Activated B cell treated with CpG ODN at 0.5 μM for 24 hours (primary cell): Measurements from ENCODE around the gene REEP2. TPM values are rescaled to one million over a fixed set of nuclear protein-coding genes. Genes with fewer than 3 reads are reported as not detected.
"Not testable (repeated sequence)": the region's sequence is repeated elsewhere in the genome, so short reads cannot be mapped to it uniquely, and the experiment has no call there.

Experiments
- ATAC-seq: fragments of 200-7000 bp; cut with Tn5 transposase; one replicate; pipeline ENCODE4 v1.10.0; 2021; ENCODE audit warnings: low read depth, mild to moderate bottlenecking, moderate library complexity
- CTCF ChIA-PET: fragments of 350-600 bp; sonication (Branson Sonifier 250); formaldehyde crosslinking; loops from one replicate; lab custom pipeline; 2021; ENCODE audit warnings: antibody characterized with exemption; lab: Charles Lee
- POLR2A ChIA-PET: fragments of 350-600 bp; sonication (Branson Sonifier 250); formaldehyde crosslinking; loops from one replicate; lab custom pipeline; 2021; ENCODE audit warnings: antibody characterized with exemption; lab: Charles Lee
- DNase-seq: peaks from one replicate; pipeline ENCODE4 v3.0.0; 2022
- H3K27ac Mint-ChIP-seq: one replicate; pipeline ENCODE4 v1.8.0; 2020; ENCODE audit warnings: mixed read lengths
- H3K27me3 Mint-ChIP-seq: one replicate; pipeline ENCODE4 v1.8.0; 2021; ENCODE audit warnings: mixed read lengths
- H3K36me3 Mint-ChIP-seq: one replicate; pipeline ENCODE4 v1.8.0; 2021; ENCODE audit warnings: low read depth, mixed read lengths
- H3K4me1 Mint-ChIP-seq: one replicate; pipeline ENCODE4 v1.8.0; 2021; ENCODE audit warnings: mixed read lengths
- H3K4me3 Mint-ChIP-seq: one replicate; pipeline ENCODE4 v1.8.0; 2020; ENCODE audit warnings: mild to moderate bottlenecking, mixed read lengths
- H3K9me3 Mint-ChIP-seq: one replicate; pipeline ENCODE4 v1.8.0; 2020; ENCODE audit warnings: mixed read lengths
- CTCF ChIP-seq: fragments of 200-600 bp; IDR thresholded peaks from one replicate; pipeline ENCODE4 v1.8.0; 2022; ENCODE audit warnings: antibody characterized with exemption, mild to moderate bottlenecking
- intact Hi-C: fragments of 100-400 bp; cut with micrococcal nuclease; formaldehyde crosslinking; loops from one replicate; pipeline ENCODE4 v1.15.1; 2024
- total RNA-seq: library from RNA; stranded (reverse); gene quantifications from 2 replicates; pipeline ENCODE4 v1.2.3, GENCODE V29; 2022

REEP2 gene
- total RNA-seq, 1 donor from 2014 or later, result not detected

DNA sequence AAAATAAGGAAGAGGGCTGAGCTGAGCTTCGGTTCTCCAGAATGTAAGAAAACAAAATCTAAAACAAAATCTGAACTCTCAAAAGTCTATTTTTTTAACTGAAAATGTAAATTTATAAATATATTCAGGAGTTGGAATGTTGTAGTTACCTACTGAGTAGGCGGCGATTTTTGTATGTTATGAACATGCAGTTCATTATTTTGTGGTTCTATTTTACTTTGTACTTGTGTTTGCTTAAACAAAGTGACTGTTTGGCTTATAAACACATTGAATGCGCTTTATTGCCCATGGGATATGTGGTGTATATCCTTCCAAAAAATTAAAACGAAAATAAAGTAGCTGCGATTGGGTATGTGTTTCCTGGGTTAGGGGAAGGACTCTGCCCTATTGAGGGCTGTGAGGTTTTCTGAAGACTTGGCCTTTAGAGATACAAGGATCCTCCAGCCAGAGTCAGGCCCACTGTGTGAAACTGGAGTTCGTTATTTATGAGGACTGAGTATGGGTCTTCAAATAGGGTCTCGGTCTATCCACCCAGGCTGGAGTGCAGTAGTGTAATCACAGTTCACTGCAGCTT is 30.2 kb downstream of the REEP2 start:
- POLR2A ChIA-PET, result no interaction called here
- peaks cover 13% of the 10 kb centered on the region for H3K36me3 Mint-ChIP-seq
- no peak for TF ChIP-seq CTCF
- H3K4me3 Mint-ChIP-seq, result no peak overlapping the region
- no peak overlapping the region for H3K27ac Mint-ChIP-seq
- DNase-seq (no peak), ATAC-seq (no peak)
- intact Hi-C loops, result loop anchor here (5.0 to 10.0 kb wide), 3 partner anchors 806 to 1833 kb away; partner anchors contain the start of genes PFDN1 and SPATA24
- CTCF ChIA-PET, result no interaction called here
- no peaks in the 10 kb centered on the region for H3K9me3 Mint-ChIP-seq
- no peaks in the 10 kb centered on the region for H3K27me3 Mint-ChIP-seq
- H3K4me1 Mint-ChIP-seq, result peaks cover 24% of the 10 kb centered on the region

GRCh38 chr5:138469540-138470321 is 30.9 kb downstream of the REEP2 start:
- Mint-ChIP-seq H3K4me1 (peaks cover 24% of the 10 kb centered on the region), H3K27me3 (no peaks in the 10 kb centered on the region), H3K4me3 (no peak overlapping the region), H3K9me3 (no peaks in the 10 kb centered on the region), H3K27ac (no peak overlapping the region), H3K36me3 (peaks cover 13% of the 10 kb centered on the region)
- ChIA-PET POLR2A (no interaction called here), CTCF (no interaction called here)
- intact Hi-C loops, result loop anchor here (5.0 to 10.0 kb wide), 3 partner anchors 805 to 1833 kb away; partner anchors contain the start of genes PFDN1 and SPATA24
- no peak for DNase-seq
- no peak for TF ChIP-seq CTCF
- no peak for ATAC-seq

- H3K4me1 Mint-ChIP-seq, result peaks cover 22% of the 10 kb centered on the region
- no peak for ATAC-seq
- ChIA-PET CTCF (no interaction called here), POLR2A (no interaction called here)
- H3K9me3 Mint-ChIP-seq, result no peaks in the 10 kb centered on the region
- no peak for DNase-seq
- H3K27me3 Mint-ChIP-seq, result peaks cover 4% of the 10 kb centered on the region
- no peak overlapping the region for H3K27ac Mint-ChIP-seq
- TF ChIP-seq CTCF, result no peak
- intact Hi-C loops, result no loop called here
- H3K4me3 Mint-ChIP-seq, result no peak overlapping the region
- H3K36me3 Mint-ChIP-seq, result peaks cover 13% of the 10 kb centered on the region
Measured at GRCh38 chr5:138470322-138471051, 31.6 kb downstream of the REEP2 start.

- no peak overlapping the region for H3K27ac Mint-ChIP-seq
- no peak for TF ChIP-seq CTCF
- peaks cover 22% of the 10 kb centered on the region for H3K4me1 Mint-ChIP-seq
- ATAC-seq (no peak), DNase-seq (no peak)
- peaks cover 13% of the 10 kb centered on the region for H3K36me3 Mint-ChIP-seq
- ChIA-PET CTCF (no interaction called here), POLR2A (no interaction called here)
- peaks cover 4% of the 10 kb centered on the region for H3K27me3 Mint-ChIP-seq
- no peak overlapping the region for H3K4me3 Mint-ChIP-seq
- no peaks in the 10 kb centered on the region for H3K9me3 Mint-ChIP-seq
- intact Hi-C loops, result no loop called here
Measured at GRCh38 chr5:138471052-138471361, 32.1 kb downstream of the REEP2 start.

DNA sequence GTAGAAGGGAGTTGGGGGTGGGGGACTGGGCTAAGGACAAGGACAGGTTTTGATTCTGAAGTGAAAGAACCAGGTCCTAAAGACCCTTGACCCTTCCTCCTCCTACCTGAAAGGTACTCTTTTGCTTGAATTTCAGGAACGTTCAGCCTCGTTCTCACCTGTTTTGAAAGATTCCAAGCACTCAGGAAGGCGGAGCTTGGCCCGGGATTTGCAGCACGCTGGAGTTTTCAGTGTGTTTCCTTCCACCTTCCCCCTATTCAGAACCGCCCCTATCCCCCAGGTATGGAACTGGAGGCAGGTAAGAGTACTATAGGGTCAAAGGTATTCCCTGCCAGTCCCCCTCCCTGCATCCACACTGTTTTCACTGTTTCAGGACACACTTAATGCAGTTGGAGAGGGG is 33.5 kb downstream of the REEP2 start:
- no peak for ATAC-seq
- peaks cover 14% of the 10 kb centered on the region for H3K27me3 Mint-ChIP-seq
- TF ChIP-seq CTCF, result no peak
- H3K4me1 Mint-ChIP-seq, result peaks cover 12% of the 10 kb centered on the region
- H3K4me3 Mint-ChIP-seq, result no peak overlapping the region
- H3K36me3 Mint-ChIP-seq, result peaks cover 6% of the 10 kb centered on the region
- CTCF ChIA-PET, result no interaction called here
- no peak overlapping the region for H3K27ac Mint-ChIP-seq
- intact Hi-C loops, result no loop called here
- DNase-seq, result no peak
- H3K9me3 Mint-ChIP-seq, result no peaks in the 10 kb centered on the region
- POLR2A ChIA-PET, result no interaction called here

- H3K27ac Mint-ChIP-seq, ATAC-seq, POLR2A ChIA-PET, DNase-seq, intact Hi-C loops, H3K36me3 Mint-ChIP-seq, H3K9me3 Mint-ChIP-seq, H3K4me1 Mint-ChIP-seq, H3K4me3 Mint-ChIP-seq: not testable (repeated sequence)
- CTCF ChIA-PET, result interaction anchor here (1.5 kb wide), 1 partner anchor 16 kb away, joined by 3 read pairs; no protein-coding TSS in a partner anchor
- peaks cover 14% of the 10 kb centered on the region for H3K27me3 Mint-ChIP-seq
Measured at GRCh38 chr5:138473151-138473550, 34.3 kb downstream of the REEP2 start.
